HCT116 (cell line): ENCODE results near the gene BRAT1.

Experiments
- CTCF ChIP-seq, 3 experiments: fragments of 200-600 bp in 1 of 3; sonication (generic) in 1 of 3; IDR thresholded peaks in 2 of 3; conservative IDR thresholded peaks in 1 of 3; 2 replicates each; pipeline ENCODE4 v1.5.1; 2012 to 2017; ENCODE audit warnings: low read depth in 2 of 3, low read length in 2 of 3, antibody characterized with exemption in 1 of 3, borderline replicate concordance in 1 of 3, control low read depth in 1 of 3, mild to moderate bottlenecking in 1 of 3, mixed read lengths in 1 of 3, mixed run types in 1 of 3, moderate library complexity in 1 of 3; ENCODE audit not compliant: insufficient read depth in 1 of 3
- POLR2AphosphoS5 ChIP-seq: IDR thresholded peaks from 2 replicates; pipeline ENCODE4 v1.6.1; 2011; ENCODE audit warnings: mild to moderate bottlenecking, low read depth, low read length, moderate library complexity
- REST ChIP-seq: IDR thresholded peaks from 2 replicates; pipeline ENCODE4 v1.6.1; 2012; ENCODE audit warnings: low read depth
- SIN3A ChIP-seq: IDR thresholded peaks from 2 replicates; pipeline ENCODE4 v1.6.1; 2012; ENCODE audit warnings: low read depth
- SP1 ChIP-seq: IDR thresholded peaks from 2 replicates; pipeline ENCODE4 v1.6.1; 2012; ENCODE audit warnings: low read depth

GRCh38 chr7:2597273-2597640, 41.9 kb upstream of the BRAT1 start:
- no peak for TF ChIP-seq SP1
- no peak for TF ChIP-seq SIN3A
- no peak for TF ChIP-seq CTCF (IDR thresholded peaks at IDR 0.05 in 2 of 3, conservative IDR thresholded peaks at IDR 0.05 in 1 of 3; ENCODE audit: borderline replicate concordance in 1 of 3, insufficient read depth in 1 of 3, low read depth in 2 of 3, low read length in 2 of 3)
- TF ChIP-seq REST: no peak
- TF ChIP-seq POLR2AphosphoS5: no peak
